Activated gamma-delta T cell (primary cell): ENCODE measurements around the gene GSTO1.
"Not testable (repeated sequence)": the region's sequence is repeated elsewhere in the genome, so short reads cannot be mapped to it uniquely, and the experiment has no call there.

ENCODE experiments used
- DNase-seq: peaks from one replicate; lab custom pipeline; 2025; lab: John Stamatoyannopoulos, UW
- total RNA-seq, 2 donors: gene quantifications; one replicate each; lab custom pipeline; 2026; lab: John Stamatoyannopoulos, UW

Gene GSTO1
- total RNA-seq, result 47.1 to 49.8 reads per million in 2 donors

- peak; percentile 36 for DNase-seq
These were observed at the start of gene GSTO1 for GRCh38 chr10:104254493-104255310. Gene GSTO1 (plus strand): TSS chr10:104254892. CDS start chr10:104254929, 37 bp downstream.

GRCh38 chr10:104208730-104209129 lies 46.0 kb upstream of the GSTO1 start:
- DNase-seq, result no peak

GRCh38 chr10:104209575-104210198 lies 45.0 kb upstream of the GSTO1 start:
- no peak for DNase-seq

- DNase-seq, result no peak
These were observed 38.1 kb upstream of the GSTO1 start for GRCh38 chr10:104216631-104217030.

GRCh38 chr10:104218751-104219150 lies 35.9 kb upstream of the GSTO1 start:
- no peak for DNase-seq

- DNase-seq, result no peak
These were observed 34.2 kb upstream of the GSTO1 start for GRCh38 chr10:104220522-104220921.

- no peak for DNase-seq
These were observed 31.4 kb upstream of the GSTO1 start for GRCh38 chr10:104223304-104223703.

- DNase-seq, result no peak
These were observed 24.2 kb upstream of the GSTO1 start for GRCh38 chr10:104230490-104230889.

- DNase-seq, result peak; percentile 99
These were observed 22.7 kb upstream of the GSTO1 start, which contains the start of gene CFAP43 for GRCh38 chr10:104231784-104232612. Gene CFAP43 (minus strand): TSS chr10:104232364. CDS start chr10:104232246, 118 bp downstream.

GRCh38 chr10:104232613-104233102 lies 22.0 kb upstream of the GSTO1 start:
- no peak for DNase-seq

GRCh38 chr10:104233817-104234216 lies 20.9 kb upstream of the GSTO1 start:
- DNase-seq, result no peak

- no peak for DNase-seq
These were observed 19.8 kb upstream of the GSTO1 start for GRCh38 chr10:104234934-104235333.

GRCh38 chr10:104235801-104236200 lies 18.9 kb upstream of the GSTO1 start:
- DNase-seq, result no peak

- DNase-seq, result no peak
These were observed 14.6 kb upstream of the GSTO1 start for GRCh38 chr10:104240078-104240477.

- no peak for DNase-seq
These were observed 12.1 kb upstream of the GSTO1 start for GRCh38 chr10:104242545-104242944.

GRCh38 chr10:104243009-104243408 lies 11.7 kb upstream of the GSTO1 start:
- not testable (repeated sequence) for DNase-seq

GRCh38 chr10:104243512-104243911 lies 11.2 kb upstream of the GSTO1 start:
- DNase-seq, result no peak

- DNase-seq, result no peak
These were observed 9.5 kb upstream of the GSTO1 start for GRCh38 chr10:104245066-104245632.

- no peak for DNase-seq
These were observed 7.7 kb upstream of the GSTO1 start for GRCh38 chr10:104246976-104247375.

GRCh38 chr10:104247513-104248146 lies 7.1 kb upstream of the GSTO1 start:
- DNase-seq, result no peak

GRCh38 chr10:104248931-104249330 lies 5.8 kb upstream of the GSTO1 start:
- not testable (repeated sequence) for DNase-seq
